HG03103 (cell line): ENCODE data around the gene MOB3B.
"Not testable (repeated sequence)": the region's sequence is repeated elsewhere in the genome, so short reads cannot be mapped to it uniquely, and the experiment has no call there.

Experiments used
- ATAC-seq: cut with Tn5 transposase; IDR thresholded peaks from one replicate; pipeline ENCODE4 v1.9.1; 2021; ENCODE audit warnings: low read depth; ENCODE audit not compliant: unreplicated experiment

Gene MOB3B

DNA sequence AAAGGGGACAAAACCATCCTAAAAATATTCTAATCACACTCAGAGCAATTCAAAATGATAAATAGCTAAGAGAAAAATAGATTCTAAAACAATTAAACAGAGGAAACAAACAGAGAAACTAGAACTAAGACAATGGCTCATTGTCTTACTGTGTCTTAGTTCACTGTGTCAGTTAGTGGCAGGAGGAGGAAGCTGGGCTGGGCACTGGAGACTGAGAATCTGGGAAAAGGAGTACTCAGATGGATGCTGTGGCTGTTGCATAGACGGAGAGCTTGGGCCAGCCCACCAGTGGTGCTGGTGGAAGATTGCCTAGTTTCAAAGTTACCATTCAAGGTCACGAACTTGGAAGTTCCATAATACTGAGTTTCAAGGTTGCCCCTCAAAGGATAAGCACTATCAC is 100.2 kb downstream of the MOB3B start:
- no peak for ATAC-seq

GRCh38 chr9:27428551-27428950 is 101.1 kb downstream of the MOB3B start:
- no peak for ATAC-seq

DNA sequence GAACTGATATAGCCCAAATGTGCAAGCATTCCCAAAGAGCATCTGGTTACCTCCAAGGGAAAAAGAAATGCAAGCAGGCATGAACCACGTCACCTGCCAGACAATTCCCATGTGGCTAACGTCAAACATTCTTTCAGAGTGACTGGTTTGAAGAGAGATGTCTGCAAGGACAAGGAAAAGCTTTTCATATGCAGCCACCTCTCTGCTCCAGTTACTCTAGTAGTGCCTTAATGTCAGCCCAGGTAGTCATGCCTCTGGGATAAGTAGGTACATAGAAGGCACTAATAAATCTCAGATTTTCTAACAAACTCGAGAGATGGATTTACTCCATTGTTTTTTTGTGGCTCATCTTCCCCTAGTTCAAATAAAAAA is 102.4 kb downstream of the MOB3B start:
- no peak for ATAC-seq

DNA sequence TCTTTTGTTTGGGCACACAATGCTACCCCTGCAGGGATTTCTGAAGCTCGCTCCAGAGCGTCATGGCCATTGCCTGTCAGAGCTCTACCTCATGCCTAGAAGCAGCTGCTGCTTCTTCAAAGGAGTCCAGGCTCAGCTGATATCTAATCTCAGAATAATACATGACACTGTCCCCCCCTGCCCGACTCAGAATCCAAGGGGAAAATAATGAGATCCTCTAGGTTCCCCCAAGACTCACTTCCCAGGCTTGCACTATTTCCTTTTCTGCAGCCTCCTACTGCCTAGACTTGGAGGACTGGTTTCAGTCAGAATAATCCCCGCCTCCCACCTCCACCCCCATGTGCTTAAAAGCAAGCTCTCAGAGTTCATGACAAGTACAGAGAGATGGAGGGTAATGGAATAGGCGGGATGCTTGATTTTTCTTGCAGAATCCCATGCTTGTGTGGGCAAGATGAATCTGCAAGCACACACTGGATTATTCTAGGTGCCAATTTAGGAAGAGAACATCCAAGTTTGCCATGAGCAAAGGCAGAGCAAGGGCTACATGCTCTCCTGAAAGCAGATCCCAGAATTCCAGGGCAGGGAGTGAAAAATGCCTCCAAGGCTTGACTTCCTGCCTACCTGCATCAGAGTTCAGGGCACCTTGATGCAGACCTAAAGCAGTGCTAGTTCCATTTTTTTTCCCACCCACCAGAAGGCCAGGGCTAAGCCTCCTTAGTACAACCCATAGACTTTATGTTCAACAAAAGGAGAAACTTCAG is 102.9 kb downstream of the MOB3B start:
- ATAC-seq = no peak

DNA sequence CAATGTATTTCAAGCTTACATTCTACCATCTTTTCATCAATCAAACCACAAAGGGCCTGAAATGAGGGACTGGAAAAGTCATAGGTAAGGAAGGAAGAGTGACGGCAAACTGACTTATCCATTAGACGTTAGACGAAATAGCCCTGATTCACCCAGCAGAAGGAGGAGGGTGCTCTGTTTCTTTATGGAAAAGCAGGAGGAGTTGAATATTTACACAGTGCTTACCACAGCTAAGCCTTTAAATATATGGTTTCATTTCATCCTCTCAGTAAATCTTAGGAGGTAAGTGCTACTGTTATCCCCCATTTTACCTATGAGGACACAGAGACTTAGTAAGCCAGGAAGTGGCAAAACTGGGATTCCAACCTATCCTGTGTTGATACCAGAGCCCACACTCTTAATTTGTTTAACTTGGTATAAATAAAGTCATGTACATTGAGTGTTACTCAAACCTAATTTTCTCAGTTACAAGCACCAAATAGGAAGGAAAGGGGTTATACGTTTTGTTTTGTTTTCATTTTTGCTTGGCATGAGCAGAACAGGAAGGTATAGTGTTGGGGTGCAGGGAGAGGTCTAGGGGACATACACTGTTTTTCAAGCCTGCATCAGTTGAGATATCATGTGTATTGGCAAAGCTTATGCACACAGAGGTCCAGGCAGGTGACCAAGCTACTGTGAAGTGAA is 103.6 kb downstream of the MOB3B start:
- no peak for ATAC-seq

GRCh38 chr9:27423915-27424710 is 105.5 kb downstream of the MOB3B start:
- no peak for ATAC-seq

DNA sequence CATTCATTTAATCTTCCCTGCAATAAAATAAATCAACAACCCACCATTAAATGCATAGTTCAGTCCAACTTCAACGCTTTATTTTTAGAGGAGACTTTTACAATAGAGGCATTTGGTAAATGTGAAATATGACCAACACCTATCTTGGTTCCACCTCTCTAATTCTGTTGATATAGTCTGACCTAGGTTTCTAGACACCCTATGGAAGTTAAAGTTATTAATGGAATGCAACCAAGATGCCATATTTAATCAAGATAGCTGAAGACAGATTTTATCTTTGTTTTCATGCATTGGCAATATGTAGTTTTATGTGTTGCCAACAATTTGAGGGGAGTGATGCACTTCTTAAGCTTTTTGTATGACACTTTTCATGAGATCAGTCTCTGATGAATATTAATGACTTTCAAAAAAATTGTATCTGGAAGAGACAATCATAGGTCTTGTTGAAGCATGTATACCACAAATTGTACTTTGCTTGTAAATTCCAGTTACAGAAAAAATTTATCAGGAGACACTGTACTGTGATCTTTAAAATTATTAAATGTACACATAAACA is 107.3 kb downstream of the MOB3B start:
- ATAC-seq = no peak

DNA sequence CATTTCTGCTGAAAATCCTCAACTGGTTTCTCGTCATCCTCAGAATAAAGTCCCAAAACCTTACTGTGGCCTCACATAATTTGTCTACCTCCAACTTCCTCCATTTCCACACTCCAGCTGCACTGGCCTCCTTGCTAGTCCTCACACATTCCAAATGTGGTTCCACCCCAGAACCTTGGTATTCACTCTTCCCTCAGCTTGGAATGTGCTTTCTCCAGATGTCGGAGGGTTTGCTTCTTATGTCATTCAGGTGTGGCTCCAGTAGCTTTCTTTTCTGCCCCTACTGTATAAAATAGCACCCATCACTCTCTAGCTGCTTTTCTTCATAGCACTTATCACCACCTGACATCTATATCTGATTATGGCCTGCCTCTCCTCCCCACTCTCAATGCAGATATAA is 108.0 kb downstream of the MOB3B start:
- no peak for ATAC-seq

DNA sequence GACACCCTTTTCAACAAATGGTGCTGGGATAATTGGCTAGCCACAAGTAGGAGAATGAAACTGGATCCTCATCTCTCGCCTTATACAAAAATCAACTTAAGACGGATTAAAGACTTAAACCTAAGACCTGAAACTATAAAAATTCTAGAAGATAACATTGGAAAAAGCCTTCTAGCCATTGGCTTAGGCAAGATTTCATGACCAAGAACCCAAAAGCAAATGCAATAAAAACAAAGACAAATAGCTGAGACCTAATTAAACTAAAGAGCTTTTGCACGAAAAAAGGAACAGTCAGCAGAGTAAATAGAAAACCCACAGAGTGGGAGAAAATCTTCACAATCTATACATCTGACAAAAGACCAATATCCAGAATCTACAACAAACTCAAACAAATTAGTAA is 110.1 kb downstream of the MOB3B start:
- ATAC-seq = not testable (repeated sequence)

DNA sequence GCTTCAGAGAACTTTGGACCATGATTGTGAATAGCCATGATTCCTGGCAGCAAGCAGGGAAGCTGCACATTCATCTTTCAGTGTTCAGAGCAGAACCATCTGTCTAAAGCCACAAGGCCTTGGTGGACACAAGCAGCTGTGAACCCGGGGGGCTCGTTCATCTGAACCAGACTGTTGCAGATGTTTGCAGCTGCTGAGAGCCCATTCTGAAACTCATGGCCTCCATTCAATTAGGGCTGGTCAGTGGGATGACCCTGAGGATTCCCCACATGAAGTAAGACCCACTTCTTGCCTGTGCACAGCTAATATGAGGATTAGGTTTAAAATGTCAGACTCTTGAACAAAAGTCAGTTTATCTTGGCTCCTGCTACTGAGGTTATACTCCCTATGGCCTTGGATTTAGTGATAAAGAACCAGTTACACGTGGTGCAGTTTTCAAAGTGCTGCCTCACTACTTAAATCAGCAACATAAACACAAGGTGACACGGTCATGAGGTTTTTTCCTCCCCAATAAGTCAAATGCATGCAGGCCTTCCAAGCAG is 115.3 kb downstream of the MOB3B start:
- no peak for ATAC-seq

GRCh38 chr9:27413511-27414219 is 115.9 kb downstream of the MOB3B start:
- no peak for ATAC-seq

- ATAC-seq = no peak
Measured at GRCh38 chr9:27412963-27413362, 116.7 kb downstream of the MOB3B start.

DNA sequence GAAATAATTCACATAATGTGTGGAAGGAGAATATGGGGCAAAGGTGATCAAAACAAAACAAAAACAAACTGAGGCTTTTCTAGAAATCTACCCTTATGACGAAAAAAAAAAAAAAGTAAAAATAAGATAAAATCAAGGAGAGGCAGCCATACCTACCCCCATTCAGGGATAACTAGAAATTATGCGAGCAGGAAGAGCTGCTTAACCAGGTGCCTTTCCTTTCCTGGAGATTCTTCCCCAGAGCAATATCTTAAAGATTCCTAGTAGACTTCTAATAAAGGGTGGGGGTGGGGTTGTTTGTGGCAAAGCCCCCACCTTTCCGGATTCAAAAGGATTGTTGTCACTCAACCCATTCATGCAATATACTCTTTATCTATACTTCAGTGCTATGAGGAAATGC is 117.5 kb downstream of the MOB3B start:
- ATAC-seq = no peak

DNA sequence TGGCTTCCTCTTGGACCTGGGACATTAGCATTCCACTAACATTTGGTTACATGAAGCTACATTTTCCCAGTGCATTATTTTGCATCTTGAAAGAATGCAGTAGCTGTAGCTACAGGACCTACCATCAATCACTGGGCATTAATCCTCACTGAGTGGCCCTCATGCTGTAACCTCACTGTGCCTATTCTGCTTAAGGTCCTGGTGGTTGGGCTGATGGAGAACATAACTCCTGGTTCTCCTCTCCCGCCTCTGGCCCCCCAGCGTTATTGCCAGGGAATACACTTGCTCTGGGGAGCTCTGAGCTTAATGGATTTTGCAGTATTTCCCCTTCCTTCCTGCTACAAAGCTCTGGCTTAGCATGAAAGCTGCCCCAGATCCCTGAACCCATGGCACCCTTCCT is 121.1 kb downstream of the MOB3B start:
- ATAC-seq = no peak

DNA sequence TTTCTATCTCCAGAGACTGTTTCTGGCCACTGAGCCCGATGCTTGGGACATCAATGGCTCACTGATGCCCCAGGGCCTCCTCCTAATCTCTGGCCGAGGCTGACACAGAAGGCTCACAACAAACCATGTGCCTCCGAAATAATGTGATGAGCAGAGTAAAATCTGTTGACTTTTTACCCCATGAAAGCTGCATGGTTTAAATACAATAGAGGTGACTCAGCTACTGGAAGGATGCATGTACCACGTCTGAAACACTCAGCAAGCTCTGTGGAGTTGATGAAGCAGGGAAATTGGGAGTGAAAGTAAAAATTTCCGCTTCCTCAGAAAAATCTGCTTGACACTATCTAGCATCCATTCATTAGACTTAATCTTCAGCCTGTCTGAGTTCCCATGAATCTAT is 121.6 kb downstream of the MOB3B start:
- no peak for ATAC-seq

GRCh38 chr9:27407491-27407890 is 122.1 kb downstream of the MOB3B start:
- ATAC-seq = no peak

DNA sequence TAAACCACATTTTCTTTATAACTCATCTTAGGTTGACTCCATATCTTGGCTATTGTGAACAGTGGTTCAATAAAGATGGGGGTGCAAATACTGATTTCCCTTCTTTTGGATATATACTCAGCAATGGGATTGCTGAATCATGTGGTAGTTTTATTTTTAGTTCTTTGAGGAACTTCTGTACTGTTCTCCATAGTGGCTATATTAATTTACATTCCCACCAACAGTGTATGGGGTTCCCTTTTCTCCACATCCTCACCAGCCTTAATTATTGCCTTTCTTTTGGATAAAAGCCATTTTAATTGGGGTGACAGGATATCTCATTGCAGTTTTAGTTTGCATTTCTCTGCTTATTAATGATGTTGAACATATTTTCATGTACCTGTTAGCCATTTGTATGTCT is 125.0 kb downstream of the MOB3B start:
- no peak for ATAC-seq

GRCh38 chr9:27402626-27403025 is 127.0 kb downstream of the MOB3B start:
- ATAC-seq = no peak

GRCh38 chr9:27400334-27400880 is 129.2 kb downstream of the MOB3B start:
- no peak for ATAC-seq
